Adrenal gland (tissue), 12 donors: ENCODE measurements around the gene GRID2IP. TPM values are rescaled to one million over a fixed set of nuclear protein-coding genes. Genes with fewer than 3 reads are reported as not detected.

Experiments
- DNase-seq, 7 donors: peaks; one replicate each; pipeline ENCODE4 v3.0.0-alpha.2; 2019 to 2020
- H3K27ac ChIP-seq, 5 donors: fragments of 200-600 bp; sonication (generic) in 4 of 5; 1 replicate in 3 of 5; 2 replicates in 2 of 5; pipeline versions ENCODE4 v1.5.1 to v1.8.0; 2016 to 2020; ENCODE audit warnings: mild to moderate bottlenecking in 1 of 5
- H3K27me3 ChIP-seq: fragments of 200-600 bp; 2 replicates; pipeline ENCODE4 v1.8.0; 2021
- H3K36me3 ChIP-seq, 2 donors: fragments of 200-600 bp; replicated peaks in 1 of 2; 1 replicate in 1 of 2; 2 replicates in 1 of 2; pipeline versions ENCODE4 v1.5.1 to v1.8.0; 2018 to 2022
- H3K4me1 ChIP-seq, 2 donors: fragments of 200-600 bp; replicated peaks in 1 of 2; 1 replicate in 1 of 2; 2 replicates in 1 of 2; pipeline versions ENCODE4 v1.5.1 to v1.8.0; 2018 to 2021
- H3K4me3 ChIP-seq, 4 donors: fragments of 200-600 bp; sonication (generic) in 3 of 4; one replicate each; pipeline ENCODE4 v1.5.1; 2016 to 2018
- H3K9me3 ChIP-seq, 3 donors: fragments of 200-600 bp; sonication (generic) in 1 of 3; replicated peaks in 1 of 3; 1 replicate in 2 of 3; 2 replicates in 1 of 3; pipeline versions ENCODE4 v1.5.1 to v1.8.0; 2016 to 2021
- CTCF ChIP-seq, 6 experiments: fragments of 450-650 bp in 4 of 6; fragments of 200-600 bp in 2 of 6; sonication (generic) in 1 of 6; IDR thresholded peaks; 1 replicate in 5 of 6; 2 replicates in 1 of 6; pipeline versions ENCODE4 v1.5.1 to v1.8.0; 2016 to 2021; ENCODE audit warnings: antibody characterized with exemption in 6 of 6, mild to moderate bottlenecking in 2 of 6, moderate library complexity in 1 of 6
- POLR2A ChIP-seq, 2 donors: fragments of 450-650 bp; IDR thresholded peaks; one replicate each; pipeline ENCODE4 v1.6.1; 2017; ENCODE audit warnings: antibody characterized with exemption in 2 of 2, mild to moderate bottlenecking in 2 of 2, moderate library complexity in 1 of 2
- WGBS, 4 donors: extraction: QIAGEN DNeasy Blood & Tissue Kit in 2 of 4; methylation state at CpG; one replicate each; pipeline versions ENCODE4 v1.1.5 to v1.1.7; 2013 to 2017; 5-methylcytosine and 5-hydroxymethylcytosine counted together
- intact Hi-C, 2 donors: fragments of 100-400 bp; cut with DNase I; formaldehyde crosslinking; loops; one replicate each; pipeline versions ENCODE4 v1.14.1 to v1.15.0; 2022 to 2023
- polyA plus RNA-seq, 3 donors: library from polyadenylated mRNA; stranded (reverse); fragments of 200-250 nt in 2 of 3; fragments of 350-450 nt in 1 of 3; fragmentation: Illumina TruSeq in 1 of 3; extraction: RNeasy Lipid Tissue Mini Kit (QIAGEN cat#74804) in 1 of 3; gene quantifications; one replicate each; pipeline ENCODE4 v1.2.3, GENCODE V29; 2013 to 2014
- total RNA-seq, 9 donors: library from RNA; depleted of rRNA in 4 of 9; stranded (reverse); fragments of >200 nt in 4 of 9; fragments of 120-200 nt in 1 of 9; fragmentation: NEBNext Ultra II Directional in 1 of 9; extraction: Animal tissue kit (Norgen Biotek cat#: 25700) in 1 of 9; gene quantifications; one replicate each; pipeline versions ENCODE4 v1.1.0 to v1.2.4, GENCODE V29; 2013 to 2023
- donor health status: healthy with polysubstance abuse.
- donor health status: Bipolar disorder and iron deficiency.
- donor health status: DM: yes; HTN: yes; CAD: no.
- donor health status: DM: no; HTN: no; CAD: no.
- donor health status: DM: no; HTN: no; CAD: no.
- donor health status: DM: yes; HTN: yes; CAD: no.

GRID2IP gene
- total and polyA plus RNA-seq, 12 donors = 0.11 to 1.8 (median 0.91) TPM; not detected in 1

DNA sequence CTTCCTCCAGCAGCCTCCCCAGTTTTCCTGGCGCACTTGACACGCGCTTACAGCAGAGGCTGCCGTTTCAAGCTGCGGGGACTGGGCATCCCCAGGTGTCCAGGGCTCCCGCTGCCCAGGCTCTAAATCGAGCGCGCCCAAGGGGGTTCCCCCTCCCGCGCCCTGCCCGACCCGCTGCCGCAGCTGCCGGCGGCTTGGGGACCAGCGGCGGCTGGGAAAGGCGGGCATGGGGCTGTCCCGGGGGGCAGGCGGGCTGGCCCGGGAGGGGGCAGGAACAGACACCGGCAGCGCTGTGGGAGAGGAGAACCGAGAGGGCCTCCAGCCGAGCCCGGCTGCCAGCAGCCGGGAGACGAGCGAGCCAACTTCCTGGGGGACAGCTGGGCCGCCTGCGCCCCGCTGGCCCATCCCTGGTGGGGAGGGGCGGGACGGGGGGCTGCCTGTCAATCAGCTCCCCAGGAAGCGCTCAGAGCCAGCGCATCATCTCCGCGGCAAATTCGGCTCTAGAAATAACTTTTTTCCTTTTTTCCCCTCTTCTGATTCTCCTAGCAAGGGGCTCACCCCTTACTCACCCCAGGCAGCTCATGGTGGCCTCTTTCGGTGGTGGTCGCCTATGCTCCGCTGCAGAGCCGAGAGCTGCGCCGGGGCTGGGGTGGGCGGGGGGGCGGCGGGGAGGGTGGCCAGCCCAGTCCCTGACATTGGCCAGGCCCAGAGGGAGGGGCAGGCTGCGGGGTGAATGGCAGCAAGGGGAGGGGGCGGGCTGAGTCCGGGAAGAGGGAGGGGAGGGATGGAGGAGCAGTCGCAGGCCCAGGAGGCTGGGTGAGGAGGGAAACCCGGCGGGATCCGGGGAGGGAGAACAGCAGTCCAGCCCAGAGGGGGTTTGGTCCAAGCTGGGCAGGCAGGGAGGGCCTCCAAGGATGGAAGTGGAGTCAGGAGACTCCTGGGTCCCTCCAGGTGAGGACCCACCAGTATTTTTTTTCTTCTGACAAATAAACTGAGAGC, 14.7 kb downstream of the GRID2IP start:
- DNase-seq = no peak
- Histone ChIP-seq H3K4me1 (no peaks in the 10 kb centered on the region), H3K27me3 (peaks cover 29% of the 10 kb centered on the region), H3K4me3 (peak overlapping the region in 1 of 4 donors; percentile 29), H3K36me3 (no peaks in the 10 kb centered on the region), H3K9me3 (no peaks in the 10 kb centered on the region), H3K27ac (no peak overlapping the region)
- TF ChIP-seq CTCF (IDR thresholded peaks at IDR 0.05) (no peak), POLR2A (IDR thresholded peaks at IDR 0.05) (no peak)
- 1 to 4% (median 3%) methylated on average over 16 to 56 of the region's 56 CpGs for WGBS, 4 donors
- intact Hi-C loops = no loop called here

DNA sequence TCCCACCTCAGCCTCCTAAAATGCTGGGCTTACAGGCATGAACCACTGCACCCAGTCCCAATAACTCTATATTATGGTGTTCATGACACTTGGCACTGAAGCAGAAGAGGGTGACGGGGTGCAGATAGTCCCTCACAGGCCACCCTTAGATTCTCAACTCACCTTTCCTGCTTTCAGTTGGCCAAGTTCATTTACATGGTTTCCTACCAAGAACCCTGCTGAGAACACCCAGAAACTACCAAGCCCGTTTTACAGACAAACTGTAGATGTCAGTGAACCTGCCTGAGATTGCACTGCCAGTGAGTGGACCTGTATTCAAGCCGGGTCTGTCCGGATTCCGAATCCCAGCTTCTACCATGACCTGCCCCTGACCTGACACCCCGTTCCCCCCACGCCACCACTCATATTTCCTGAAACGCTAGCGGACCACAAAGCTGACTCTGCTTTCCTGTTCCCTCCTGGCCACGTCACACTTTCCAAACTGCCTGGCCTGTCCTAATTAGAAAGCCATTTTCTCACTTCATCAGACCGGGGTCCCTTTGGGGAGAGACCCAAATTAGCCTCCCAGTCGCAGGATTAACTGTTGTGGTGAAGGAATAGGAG, 17.3 kb downstream of the GRID2IP start:
- TF ChIP-seq CTCF (IDR thresholded peaks at IDR 0.05) (no peak), POLR2A (IDR thresholded peaks at IDR 0.05) (no peak)
- WGBS, 4 donors = 38 to 50% (median 46%) methylated on average over 12 of the region's 12 CpGs
- no peaks in the 10 kb centered on the region for H3K36me3 ChIP-seq
- H3K9me3 ChIP-seq = no peaks in the 10 kb centered on the region
- no peak overlapping the region for H3K27ac ChIP-seq
- intact Hi-C loops = no loop called here
- DNase-seq = no peak
- peaks cover 35% of the 10 kb centered on the region for H3K27me3 ChIP-seq
- no peaks in the 10 kb centered on the region for H3K4me1 ChIP-seq
- H3K4me3 ChIP-seq = no peak overlapping the region

DNA sequence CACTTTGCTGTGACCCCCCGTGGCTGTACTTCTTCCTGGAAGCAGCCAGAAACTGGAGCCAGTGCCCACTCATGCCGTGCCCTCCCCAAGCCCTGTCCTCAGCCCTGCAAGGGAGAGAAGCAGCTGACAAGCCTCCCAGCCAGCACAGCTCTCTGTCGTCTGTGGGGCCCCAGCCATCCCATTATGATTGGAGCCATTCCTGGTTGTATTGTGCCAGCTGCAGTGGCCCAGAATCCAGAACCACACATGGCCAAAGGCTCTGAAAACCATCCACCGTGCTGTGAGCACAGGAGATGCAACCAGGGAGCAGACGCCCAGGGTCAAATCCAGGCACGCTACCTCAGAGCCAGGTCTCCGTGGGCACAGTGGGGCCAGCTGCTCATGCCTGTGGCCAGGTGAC, 18.7 kb downstream of the GRID2IP start:
- no peak for DNase-seq
- 39 to 68% (median 54%) methylated on average over 2 to 7 of the region's 7 CpGs for WGBS, 4 donors
- no peaks in the 10 kb centered on the region for H3K36me3 ChIP-seq
- intact Hi-C loops = no loop called here
- H3K27ac ChIP-seq = no peak overlapping the region
- H3K27me3 ChIP-seq = peaks cover 33% of the 10 kb centered on the region
- no peaks in the 10 kb centered on the region for H3K9me3 ChIP-seq
- no peak overlapping the region for H3K4me3 ChIP-seq
- no peaks in the 10 kb centered on the region for H3K4me1 ChIP-seq
- no peak for TF ChIP-seq CTCF (IDR thresholded peaks at IDR 0.05)
- no peak for TF ChIP-seq POLR2A (IDR thresholded peaks at IDR 0.05)

DNA sequence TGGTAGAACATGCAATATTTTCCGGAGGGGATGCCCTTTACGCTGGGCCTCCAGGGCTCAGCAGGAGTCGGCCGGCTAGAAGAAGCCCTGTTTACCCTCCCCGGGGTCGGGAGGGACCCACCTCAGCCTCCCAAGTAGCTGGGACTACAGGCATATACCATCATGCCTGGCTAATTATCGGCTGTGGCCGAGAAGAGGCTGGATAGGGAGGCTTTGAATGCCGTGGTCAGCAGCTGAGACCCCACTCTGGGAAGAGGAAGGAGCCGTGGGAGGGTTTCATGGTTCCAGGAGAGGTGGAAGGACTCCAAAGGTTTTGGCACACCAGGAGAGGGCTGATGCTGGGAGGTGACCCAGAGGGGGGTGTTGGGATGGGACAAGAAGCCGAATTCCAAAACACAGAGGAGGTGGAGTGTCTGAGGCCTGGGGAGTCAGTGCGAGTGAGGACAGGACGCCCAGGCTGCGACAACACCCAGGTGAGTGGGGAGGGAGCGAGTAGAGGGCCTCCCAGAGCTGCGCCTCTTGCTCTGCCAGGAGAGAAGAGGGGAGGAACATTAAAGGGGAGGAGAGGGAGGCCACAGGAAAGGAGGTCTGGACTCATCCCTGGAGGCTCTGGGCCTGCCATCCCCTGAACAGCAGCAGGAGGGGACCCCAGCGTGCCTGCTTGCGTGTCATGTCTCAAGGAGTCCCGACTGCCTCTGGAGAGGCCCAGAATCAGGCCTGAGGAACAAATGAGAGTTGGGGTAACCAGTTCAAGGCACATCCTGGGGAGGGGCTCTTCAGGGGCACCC, 19.6 kb downstream of the GRID2IP start:
- H3K27ac ChIP-seq = no peak overlapping the region
- no peak overlapping the region for H3K4me3 ChIP-seq
- no peaks in the 10 kb centered on the region for H3K4me1 ChIP-seq
- 26 to 48% (median 28%) methylated on average over 14 to 19 of the region's 19 CpGs for WGBS, 4 donors
- no peak for DNase-seq
- no peak for TF ChIP-seq POLR2A (IDR thresholded peaks at IDR 0.05)
- TF ChIP-seq CTCF (IDR thresholded peaks at IDR 0.05) = no peak
- H3K27me3 ChIP-seq = peaks cover 40% of the 10 kb centered on the region
- intact Hi-C loops = no loop called here
- no peaks in the 10 kb centered on the region for H3K36me3 ChIP-seq
- H3K9me3 ChIP-seq = no peaks in the 10 kb centered on the region
